Suppressor macrophage treated with lipopolysaccharide for 1 hour (primary cell): ENCODE measurements around the gene DLGAP1.

Experiments
- DNase-seq, 3 donors: peaks; one replicate each; pipeline ENCODE4 v3.0.0-alpha.2; 2020 to 2022

The DLGAP1 gene

GRCh38 chr18:3923750-3924149, 531.4 kb downstream of the DLGAP1 start:
- DNase-seq, result no peak

- no peak for DNase-seq
These were observed 533.3 kb downstream of the DLGAP1 start for GRCh38 chr18:3921826-3922225.

- no peak for DNase-seq
These were observed 534.3 kb downstream of the DLGAP1 start for GRCh38 chr18:3920832-3921231.

- DNase-seq, result no peak
These were observed 535.6 kb downstream of the DLGAP1 start for GRCh38 chr18:3919396-3920061.

GRCh38 chr18:3916082-3916481, 539.0 kb downstream of the DLGAP1 start:
- DNase-seq, result no peak

GRCh38 chr18:3914833-3915610, 540.1 kb downstream of the DLGAP1 start:
- DNase-seq, result no peak

- no peak for DNase-seq
These were observed 541.0 kb downstream of the DLGAP1 start for GRCh38 chr18:3914109-3914508.

GRCh38 chr18:3912705-3913104, 542.4 kb downstream of the DLGAP1 start:
- DNase-seq, result no peak

- DNase-seq, result no peak
These were observed 543.7 kb downstream of the DLGAP1 start for GRCh38 chr18:3911413-3911812.

GRCh38 chr18:3910512-3910911, 544.6 kb downstream of the DLGAP1 start:
- no peak for DNase-seq

GRCh38 chr18:3907955-3908354, 547.2 kb downstream of the DLGAP1 start:
- no peak for DNase-seq

- DNase-seq, result no peak
These were observed 548.9 kb downstream of the DLGAP1 start for GRCh38 chr18:3906116-3906750.

GRCh38 chr18:3903337-3903736, 551.8 kb downstream of the DLGAP1 start:
- no peak for DNase-seq

GRCh38 chr18:3902676-3903075, 552.4 kb downstream of the DLGAP1 start:
- DNase-seq, result no peak

GRCh38 chr18:3901811-3902210, 553.3 kb downstream of the DLGAP1 start:
- no peak for DNase-seq

GRCh38 chr18:3901042-3901441, 554.1 kb downstream of the DLGAP1 start:
- no peak for DNase-seq

- no peak for DNase-seq
These were observed 554.8 kb downstream of the DLGAP1 start for GRCh38 chr18:3900327-3900726.

GRCh38 chr18:3898861-3899613, 556.1 kb downstream of the DLGAP1 start:
- DNase-seq, result no peak

- DNase-seq, result no peak
These were observed 563.0 kb downstream of the DLGAP1 start for GRCh38 chr18:3892152-3892551.

- no peak for DNase-seq
These were observed 563.9 kb downstream of the DLGAP1 start for GRCh38 chr18:3891245-3891644.

- no peak for DNase-seq
These were observed 565.3 kb downstream of the DLGAP1 start for GRCh38 chr18:3889803-3890202.

- no peak for DNase-seq
These were observed 566.0 kb downstream of the DLGAP1 start for GRCh38 chr18:3889121-3889520.

- DNase-seq, result no peak
These were observed 568.4 kb downstream of the DLGAP1 start for GRCh38 chr18:3886575-3887322.
